HG02588 (cell line): ENCODE results near the gene ATAT1.

Experiments used
- ATAC-seq: cut with Tn5 transposase; IDR thresholded peaks from one replicate; pipeline ENCODE4 v1.9.1; 2021; ENCODE audit warnings: mild to moderate bottlenecking, moderate library complexity; ENCODE audit not compliant: unreplicated experiment

ATAT1 gene

DNA sequence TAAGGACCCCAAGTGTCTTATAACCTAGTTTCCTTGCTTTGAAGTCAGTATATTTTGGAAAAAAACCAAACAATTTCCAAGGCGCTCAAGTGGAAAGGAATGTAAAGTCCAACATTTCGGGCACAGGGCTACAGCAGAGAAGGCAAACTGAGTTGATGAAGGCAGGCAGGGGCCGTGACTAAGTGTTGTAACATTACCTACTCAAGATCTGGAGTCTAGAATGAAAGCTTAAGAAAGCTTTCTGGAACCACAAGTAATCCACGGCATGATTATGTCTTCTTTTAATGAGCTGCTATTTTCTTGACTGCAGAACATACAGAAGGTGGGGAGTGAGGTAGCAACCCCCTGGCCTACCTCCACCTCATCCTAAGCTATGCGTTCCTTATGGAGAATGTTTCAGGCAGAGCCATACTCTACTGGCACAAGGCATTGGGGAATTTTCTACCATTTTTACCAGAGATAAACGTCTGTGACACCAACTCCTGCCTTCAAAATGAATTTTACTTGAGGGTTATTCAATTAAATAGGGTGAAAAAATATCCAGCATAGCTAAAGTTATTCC, 13.9 kb upstream of the ATAT1 start:
- ATAC-seq: no peak

DNA sequence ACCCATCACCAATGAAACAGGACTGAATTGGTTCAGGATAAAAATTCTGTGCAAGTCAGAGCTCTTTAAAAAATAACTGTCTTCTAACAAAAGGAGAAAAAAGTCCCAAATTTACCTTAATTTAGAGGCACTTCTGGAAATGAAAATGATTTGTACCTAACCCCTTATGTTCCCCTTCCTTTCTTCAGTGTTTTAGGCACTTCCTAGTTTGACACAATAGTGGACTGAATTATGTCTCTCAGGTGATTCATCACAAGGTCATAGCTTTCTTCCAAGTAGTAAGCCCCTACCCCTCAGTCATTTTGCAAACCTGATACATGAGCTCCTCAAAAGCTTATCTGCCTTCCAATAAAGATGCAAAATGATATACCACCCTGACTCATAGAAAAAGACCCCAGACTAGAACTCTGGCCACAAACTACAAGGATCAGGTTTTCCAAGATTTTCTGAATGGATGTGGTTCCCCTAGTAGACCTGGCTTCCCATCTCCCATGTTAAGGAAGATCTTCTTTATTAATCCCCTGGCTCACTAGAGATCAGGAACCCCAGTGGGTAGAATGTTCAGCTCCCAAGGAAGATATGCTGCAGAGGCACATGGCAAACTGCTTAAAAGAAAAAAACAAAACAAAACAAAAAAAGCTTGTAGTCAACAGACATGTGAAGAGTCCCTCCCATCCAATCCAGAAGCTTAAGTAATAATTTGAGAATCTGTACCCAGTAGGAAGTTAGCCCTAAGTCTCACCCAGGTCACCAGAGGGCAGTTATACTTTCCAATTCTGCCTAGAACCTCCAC, 13.2 kb upstream of the ATAT1 start:
- ATAC-seq: no peak

DNA sequence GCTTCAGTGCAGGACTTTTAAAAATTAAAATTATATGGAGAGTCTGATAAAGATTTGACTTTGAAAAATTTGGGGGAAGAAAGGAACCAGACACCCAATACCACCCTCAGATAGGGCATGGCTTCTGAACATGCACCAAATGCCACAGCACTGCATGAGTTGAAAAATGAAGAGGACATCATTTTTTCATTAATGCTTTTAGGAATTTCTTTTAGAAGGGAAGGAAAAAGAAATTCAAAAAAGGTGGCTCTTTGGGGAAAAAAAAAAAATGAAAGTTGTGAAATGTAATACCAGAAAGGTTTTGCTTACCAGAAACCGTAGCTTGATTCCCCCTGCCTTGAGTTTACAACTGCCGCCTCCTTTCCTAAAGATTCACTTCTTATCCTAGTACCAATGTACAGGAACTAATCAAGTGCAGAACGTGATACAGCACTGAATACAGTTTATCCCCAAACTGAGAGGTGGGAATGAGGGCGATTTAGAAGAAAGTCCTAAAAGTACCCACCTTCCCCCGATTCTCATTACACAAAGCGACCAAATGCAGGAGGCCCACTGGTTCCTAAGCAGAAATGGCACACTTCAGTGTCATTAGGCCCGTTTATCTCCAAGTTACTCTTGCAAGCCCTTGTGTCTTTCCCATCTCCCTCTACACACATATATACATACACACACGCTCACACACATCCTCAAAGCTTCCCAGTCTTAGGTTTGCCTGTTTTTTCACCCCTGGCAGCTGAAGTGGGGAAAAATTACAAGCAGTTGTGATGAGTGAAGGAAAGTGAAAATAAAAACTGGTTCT, 12.4 kb upstream of the ATAT1 start:
- no peak for ATAC-seq

DNA sequence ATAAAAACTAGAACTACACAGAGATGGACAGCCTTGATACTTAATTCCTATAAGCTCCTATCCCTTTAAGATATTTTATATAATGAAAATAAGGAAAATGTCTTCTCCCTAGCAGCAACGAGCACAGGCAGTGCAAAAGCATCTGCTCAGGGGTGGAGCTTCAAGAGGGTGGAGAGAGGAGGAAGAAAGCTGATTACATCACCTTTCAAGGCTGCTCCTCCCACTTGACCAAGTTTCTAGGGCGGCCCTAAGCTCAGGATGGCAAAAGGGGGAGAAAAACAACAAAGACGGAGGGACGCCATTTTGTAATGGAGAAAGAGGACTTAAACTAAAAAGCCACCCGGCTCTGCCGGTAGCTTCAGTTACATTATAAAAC, 11.8 kb upstream of the ATAT1 start:
- no peak for ATAC-seq

DNA sequence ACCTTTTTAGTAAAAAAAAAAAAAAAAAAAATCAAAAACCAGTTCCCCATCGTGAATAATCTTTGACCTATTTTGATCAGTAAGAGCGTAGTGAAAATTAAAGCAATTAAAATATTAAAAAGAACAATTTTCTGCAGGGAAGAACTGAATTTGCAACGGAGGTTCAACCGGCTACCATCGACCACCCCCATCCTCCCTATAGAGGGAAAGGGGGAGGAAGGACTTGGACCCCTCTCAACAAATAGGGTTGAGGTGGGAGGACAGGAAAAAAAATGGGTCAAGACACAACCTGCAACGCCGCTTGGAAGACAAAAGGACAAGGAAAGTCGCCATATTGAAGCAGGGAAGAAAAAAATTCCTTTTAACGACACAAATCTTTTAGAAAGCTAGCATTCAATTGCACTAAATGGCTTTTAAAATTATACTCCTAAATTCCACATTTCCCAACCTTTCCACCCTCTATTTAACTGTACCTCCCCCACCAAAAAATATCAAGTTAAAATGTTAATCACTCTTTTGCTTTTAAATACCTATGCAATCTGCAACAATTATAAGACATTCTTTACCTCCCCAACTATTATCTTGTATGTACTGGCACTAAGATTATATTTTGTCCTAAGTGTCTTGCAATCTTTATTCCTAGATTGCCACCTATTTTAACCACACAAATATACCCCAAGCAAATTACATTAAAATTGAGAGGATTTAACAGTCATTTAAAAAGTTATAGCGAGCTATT, 11.3 kb upstream of the ATAT1 start:
- no peak for ATAC-seq

DNA sequence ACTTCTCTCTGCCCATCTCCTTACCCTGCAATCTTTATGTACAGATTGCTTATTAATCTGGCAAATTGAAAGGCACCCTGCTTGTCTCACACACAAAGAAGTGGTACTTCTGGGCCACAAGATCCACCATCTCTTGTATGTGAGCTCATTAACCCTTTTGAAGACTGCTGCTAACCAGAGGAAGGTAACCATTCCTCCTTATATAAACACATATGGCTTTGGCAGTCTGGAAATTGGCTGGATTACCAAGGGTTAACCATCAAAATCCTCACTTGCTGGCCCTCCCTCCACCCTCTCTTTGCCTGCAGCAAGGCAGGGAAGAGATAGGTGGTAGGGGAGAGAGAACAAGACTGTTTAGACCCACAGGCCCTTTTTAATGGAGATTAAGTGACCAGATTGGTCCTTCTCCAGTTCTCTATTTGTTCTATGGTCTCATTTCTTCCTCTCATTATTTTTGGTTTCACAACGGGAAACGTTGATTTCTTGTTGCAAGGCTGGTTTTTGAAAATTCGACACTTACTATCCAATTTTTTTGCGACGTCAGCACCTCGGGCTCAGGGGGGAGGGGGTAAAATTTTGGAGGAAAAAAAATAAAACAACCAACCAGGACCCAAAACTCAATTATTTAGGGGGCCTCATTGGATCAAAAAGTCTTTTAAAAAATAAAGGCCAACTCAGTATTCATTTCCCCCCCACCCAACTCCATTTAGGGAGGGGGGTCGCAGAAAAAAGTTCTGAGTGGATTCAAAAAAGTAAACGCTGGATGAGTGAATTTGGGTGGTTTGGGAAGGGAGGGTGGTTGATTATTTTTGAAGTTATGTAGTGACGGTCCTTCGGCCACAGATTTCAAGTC, 10.5 kb upstream of the ATAT1 start:
- ATAC-seq: no peak

DNA sequence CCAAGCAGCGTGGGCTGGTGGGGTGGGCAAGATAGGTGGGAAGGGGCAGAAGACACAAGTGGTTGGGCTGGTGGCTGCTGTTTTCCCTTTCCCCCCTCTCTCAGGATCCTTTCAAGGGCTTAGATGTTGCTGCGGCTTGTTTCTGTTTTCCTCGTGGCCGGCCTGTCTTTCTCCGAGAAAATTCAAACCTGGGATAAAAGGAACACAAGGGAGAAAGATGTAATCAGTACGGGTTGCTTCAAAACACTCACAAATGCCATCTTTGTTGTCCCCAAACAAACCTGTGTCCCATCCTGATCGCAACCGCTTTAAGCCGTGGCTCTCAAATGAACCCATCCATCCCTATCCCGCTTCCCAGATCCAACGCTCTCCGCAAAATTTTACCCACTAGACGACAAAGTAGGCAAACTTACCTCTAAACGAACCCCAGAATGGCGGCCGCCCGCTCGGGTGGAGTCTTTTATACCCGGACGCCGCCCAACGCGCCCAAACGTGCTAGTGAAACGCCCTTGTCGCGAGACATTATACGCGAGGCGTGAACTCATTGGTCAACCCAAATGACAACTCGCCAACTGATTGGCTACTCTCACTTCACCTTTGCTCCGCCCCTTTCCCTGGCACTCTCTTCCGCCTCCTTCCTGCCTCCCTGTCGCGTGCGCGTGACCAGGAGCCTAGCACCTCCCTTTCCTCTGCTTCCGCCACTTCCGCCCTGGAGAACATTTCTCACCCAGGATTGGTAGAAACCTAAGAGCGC, 9.7 kb upstream of the ATAT1 start, which contains the start of gene PPP1R10:
TSS of gene PPP1R10 (minus strand) at position 433 of the 754 bp plus-strand sequence. CDS start 7,299 bp downstream, outside the sequence.
- peak; percentile 77 for ATAC-seq

DNA sequence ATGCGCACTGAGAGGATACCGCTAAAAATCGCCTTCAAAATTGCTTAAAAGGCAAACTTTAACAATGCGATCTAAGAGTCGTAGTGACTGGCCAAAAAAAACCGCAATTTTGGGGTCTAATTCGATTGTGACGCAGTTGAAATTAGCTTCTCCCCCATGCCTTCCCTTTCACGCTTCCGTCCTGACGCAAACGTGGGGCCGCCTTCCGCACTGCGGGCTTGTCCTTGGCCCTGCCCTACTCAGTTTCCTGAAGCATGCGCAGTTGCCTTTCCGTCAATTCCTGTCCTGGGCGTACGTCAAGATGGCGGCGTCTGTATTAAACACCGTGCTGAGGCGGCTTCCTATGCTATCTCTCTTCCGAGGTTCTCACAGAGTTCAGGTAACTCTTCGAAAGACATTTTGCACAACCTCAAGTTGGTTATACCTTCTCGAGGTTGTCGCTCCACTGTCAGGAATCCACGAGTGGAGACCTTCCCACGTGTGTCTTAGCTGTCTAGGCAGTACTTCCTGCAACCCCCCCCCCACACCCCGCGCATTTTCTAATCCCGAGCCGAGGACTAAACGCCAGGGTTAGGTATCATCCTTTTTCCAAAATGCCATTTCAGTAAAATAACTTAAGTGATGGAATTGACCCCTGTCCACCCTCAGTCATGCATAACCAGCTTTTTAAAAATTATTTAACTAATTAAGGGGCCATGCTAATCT, 9.0 kb upstream of the ATAT1 start, which contains the start of gene MRPS18B:
TSS of gene MRPS18B (plus strand) at position 276 of the 705 bp plus-strand sequence. CDS start at position 302, 26 bp downstream.
- ATAC-seq: peak; percentile 80

DNA sequence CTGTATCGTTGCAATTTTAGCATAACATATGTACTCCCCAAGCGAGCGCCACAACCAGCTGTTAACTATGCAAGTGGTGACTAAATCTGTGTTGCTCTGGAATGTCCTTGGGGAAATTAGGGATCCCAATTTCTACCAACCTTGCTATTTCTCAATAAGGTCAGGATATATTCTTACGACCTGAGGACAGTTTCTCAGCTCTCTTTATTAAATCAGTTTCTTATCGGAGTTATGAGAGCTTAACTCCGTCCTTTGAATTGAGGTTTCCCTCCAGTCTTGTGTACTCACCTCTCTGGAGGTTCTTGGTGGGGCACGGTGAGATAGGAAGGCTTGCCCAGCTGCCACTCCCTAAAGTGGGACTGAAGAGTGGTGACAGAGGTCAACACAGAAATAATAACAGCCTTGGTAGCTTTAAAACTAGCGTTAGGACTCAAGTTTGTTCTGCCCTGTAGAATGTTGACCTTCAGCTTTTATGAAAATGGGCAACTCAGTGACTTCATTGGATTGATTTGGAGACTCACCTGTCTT, 8.3 kb upstream of the ATAT1 start:
- ATAC-seq: no peak

DNA sequence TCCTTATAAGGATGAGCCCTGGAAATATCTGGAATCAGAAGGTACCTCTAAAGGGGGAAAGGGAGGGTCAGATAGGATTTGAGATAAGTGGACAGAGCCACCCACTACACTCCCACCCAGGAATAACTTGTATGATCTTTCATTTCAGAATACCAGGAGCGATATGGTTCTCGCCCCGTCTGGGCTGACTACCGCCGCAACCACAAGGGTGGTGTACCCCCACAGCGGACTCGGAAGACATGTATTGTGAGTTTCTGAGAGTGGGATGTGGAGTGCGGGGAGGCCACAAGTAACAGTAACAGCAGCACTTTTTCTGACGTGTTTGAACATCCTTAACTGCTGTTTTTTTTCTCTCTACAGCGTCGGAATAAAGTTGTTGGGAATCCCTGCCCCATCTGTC, 7.1 kb upstream of the ATAT1 start:
- ATAC-seq: no peak

DNA sequence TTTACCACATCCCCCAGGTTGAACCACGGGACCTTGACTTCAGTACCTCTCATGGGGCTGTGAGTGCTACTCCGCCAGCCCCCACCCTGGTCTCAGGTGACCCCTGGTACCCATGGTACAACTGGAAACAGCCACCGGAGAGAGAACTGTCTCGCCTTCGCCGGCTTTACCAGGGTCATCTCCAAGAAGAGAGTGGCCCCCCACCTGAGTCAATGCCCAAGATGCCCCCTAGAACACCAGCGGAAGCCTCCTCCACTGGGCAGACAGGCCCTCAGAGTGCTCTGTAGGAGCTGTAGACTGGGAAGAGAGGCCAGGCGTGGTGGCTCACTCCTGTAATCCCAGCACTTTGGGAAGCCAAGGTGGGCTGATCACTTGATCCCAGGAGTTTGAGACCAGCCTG, 1.2 kb upstream of the ATAT1 start:
- no peak for ATAC-seq

DNA sequence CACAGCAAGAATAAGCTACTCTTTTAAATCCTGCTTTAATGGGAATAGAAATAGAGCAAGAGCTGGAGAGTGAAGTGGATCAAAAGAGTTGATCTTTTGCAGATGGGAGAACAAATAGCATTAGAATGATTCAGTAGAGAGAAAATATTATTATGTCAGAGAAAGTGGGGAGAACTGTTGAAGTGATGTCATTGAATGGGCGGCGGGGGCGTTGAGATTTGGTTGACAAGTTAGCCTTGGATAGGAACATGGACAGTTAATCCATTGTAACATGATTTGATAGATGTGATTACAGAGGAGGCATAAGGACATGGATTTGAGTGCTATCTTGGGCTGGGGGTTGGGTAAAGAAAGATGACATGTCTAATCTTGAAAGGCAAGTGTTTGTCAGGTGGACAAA, 9.2 kb downstream of the ATAT1 start:
- ATAC-seq: no peak

DNA sequence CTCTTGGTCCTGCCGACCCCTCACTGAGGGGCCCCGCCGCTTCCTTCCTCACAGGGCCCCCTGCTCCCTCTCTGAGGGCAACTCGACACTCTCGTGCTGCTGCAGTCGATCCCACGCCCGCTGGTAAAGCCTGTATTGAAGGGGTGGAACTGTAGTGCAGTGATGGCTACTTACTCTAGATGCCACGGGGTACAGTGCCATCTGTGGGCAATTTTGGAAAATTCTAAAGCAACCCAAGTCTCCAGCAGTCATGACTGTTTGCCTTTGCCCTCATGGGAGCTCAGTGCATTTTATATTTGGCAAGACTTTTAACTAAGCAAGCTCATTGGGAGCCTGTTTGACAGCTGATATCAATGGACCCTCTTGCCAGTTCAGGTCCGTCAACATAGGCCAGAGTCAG, 13.8 kb downstream of the ATAT1 start:
- no peak for ATAC-seq

DNA sequence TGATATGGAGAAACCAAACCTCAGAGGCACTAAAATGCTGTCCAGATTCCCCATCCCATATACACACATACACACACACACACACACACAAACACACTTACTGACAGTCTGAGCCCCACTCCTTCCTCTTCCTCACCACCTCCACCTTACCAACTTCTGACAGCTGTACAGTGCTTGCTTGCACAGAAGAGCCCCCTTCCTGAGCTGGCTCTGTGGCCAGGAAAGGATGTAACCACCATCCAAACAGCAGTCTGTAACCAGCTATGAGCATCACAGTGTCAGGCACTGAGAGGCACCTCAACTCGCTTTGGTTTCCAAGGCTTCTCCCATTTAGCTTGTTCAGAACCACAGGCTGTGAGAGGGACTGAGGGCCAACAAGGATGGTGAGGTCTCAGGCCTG, 14.4 kb downstream of the ATAT1 start:
- ATAC-seq: no peak

DNA sequence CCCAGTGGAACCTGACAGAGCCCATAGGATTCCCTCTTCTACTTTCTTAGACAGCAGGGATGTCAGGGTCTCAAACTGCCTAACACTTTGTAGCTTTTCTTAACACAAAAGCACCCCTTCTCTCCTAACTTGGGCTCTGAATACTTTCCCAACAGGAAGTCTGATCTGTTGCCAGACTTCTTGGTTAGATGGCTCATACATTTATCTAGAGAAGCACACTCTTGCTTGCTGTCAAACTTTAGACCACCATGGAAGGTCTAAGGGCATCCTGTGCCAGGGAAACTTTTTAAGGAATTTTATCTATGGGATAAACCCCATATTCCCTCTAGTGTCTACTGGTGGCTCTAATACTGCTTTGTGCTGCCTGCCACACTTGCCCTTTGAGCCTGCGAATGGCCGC, 17.0 kb downstream of the ATAT1 start:
- no peak for ATAC-seq

DNA sequence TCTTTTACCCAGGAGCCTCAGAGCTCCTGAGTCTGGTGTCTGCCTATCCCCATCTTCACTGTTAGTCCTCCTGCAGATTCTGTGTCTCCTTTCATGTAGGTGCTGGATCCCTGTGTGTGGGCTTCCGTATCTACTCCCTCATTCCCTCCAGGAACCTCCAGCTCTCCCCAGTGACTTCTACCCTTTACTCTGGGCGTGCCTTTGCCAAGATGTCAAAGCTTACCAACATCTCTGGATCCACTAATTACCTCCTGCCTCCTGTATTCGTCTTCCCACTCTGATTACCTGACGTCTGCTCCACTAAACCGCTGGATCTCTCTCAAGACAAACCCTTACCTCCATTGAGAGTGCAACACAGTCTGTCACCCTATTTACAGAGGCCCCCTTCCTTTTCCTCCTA, 18.1 kb downstream of the ATAT1 start:
- ATAC-seq: no peak

DNA sequence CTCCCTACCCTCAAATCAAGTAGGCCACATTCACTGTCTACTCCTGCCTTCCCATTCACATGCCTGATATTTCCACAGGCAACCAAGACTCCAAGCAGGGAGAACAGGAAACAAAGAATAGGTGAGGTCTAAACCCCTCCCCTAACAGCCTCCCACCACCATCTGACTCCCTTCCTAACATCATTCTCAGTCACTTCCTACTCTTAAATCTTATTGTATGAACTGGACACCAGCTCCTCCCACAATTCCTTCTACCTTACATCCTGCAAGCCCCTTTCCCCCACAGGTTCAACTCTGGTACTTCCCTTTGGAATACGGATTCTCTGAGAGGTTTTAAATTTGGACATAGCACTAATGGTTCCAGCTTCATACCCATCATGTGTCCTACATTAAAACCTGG, 19.3 kb downstream of the ATAT1 start:
- no peak for ATAC-seq

DNA sequence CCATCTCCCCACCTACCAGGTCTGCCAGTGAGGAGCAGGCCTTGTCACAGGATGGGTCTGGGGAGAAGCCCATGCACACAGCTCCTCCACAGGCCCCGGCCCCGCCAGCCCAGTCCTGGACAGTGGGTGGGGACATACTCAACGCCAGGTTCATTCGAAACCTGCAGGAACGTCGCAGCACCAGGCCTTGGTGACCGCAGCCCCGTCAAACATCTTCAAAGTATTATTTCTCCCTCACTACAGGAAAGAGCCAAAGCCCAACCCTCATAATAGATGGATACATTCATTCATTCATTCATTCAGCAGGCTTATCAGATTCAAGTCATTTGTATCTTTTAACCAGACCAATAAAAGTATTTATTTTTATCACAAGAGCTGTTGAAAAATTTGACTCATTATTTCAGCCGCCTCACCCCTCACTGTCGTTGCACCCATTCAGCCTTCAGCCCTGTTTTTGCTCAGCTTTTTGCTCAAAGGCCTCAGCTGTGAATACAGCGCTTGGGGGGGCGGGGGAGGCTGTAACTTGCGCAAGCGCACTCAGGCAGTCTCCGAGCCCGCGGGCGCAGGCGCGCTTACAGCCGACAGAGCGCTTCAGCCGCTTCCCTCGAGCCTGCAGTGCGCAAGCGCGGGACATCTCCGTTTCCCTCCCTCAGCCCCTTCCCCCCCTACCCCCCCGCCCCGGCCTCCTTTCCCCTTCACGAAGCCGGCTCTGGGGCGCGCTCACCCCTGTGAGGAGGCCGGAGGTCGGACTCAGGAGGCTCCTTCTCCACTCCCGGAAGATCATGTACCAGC, 20.0 kb downstream of the ATAT1 start, which contains the start of gene C6orf136:
TSS of gene C6orf136 (plus strand) at position 684 of the 792 bp plus-strand sequence. CDS start at position 783, 99 bp downstream.
- peak; percentile 63 for ATAC-seq
